Choroid plexus epithelial cell (primary cell): ENCODE measurements around the gene HPCAL4.

Experiments used
- DNase-seq: peaks from one replicate; pipeline ENCODE4 v3.0.0-alpha.2; 2010; ENCODE audit warnings: low read depth
- H3K4me3 ChIP-seq: 2 replicates; pipeline ENCODE4 v1.5.1; 2011; ENCODE audit warnings: low read depth, mild to moderate bottlenecking, control low read depth, low read length, moderate library complexity
- TF ChIP-seq, protein P1 (sequence below): conservative IDR thresholded peaks from 2 replicates; pipeline ENCODE4 v1.5.1; 2011; ENCODE audit warnings: low read depth, mild to moderate bottlenecking, control low read depth, inconsistent platforms, low read length, moderate library complexity

The HPCAL4 gene

DNA sequence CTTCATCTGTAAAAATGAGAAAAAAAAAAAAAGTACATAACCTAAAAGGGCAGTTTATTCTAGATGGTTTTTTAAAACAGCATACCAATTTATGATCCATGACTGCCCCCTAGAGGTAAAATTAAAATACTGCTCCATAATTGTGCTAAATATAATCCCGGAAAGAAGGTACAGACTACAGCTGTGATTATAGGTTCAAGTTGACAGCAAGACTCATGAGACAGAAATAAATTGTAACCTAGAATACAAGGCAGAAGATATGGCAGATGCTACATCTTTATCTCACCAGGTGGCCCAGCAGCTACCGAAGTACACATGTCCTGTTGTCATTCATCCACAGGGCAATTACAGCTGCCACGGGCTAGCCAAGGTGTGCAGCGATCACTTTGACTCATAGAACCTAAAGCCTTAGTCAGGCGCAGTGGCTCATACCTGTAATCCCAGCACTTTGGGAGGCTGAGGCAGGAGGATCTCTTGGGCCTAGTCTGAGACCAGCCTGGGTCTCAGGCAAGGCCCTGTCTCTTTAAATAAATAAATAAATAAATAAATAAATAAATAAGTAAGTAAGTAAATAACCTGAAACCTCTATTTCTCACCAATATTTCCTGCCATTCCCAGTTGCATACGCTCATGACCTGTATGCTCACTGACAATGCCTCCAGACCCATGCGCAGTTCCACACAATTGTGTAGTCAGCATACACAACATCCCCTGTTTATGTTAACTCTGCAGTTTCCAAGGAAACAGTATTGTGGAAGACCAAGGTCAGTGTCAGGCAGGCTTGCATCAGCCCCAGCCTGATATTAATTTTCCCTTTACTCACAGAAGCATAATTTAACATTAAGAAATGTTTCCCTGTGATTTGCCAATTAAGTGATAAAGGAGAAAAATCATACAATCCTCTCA is 29.1 kb upstream of the HPCAL4 start:
- DNase-seq, result peak; percentile 82
- no peak overlapping the region for H3K4me3 ChIP-seq
- TF ChIP-seq, protein P1, sequence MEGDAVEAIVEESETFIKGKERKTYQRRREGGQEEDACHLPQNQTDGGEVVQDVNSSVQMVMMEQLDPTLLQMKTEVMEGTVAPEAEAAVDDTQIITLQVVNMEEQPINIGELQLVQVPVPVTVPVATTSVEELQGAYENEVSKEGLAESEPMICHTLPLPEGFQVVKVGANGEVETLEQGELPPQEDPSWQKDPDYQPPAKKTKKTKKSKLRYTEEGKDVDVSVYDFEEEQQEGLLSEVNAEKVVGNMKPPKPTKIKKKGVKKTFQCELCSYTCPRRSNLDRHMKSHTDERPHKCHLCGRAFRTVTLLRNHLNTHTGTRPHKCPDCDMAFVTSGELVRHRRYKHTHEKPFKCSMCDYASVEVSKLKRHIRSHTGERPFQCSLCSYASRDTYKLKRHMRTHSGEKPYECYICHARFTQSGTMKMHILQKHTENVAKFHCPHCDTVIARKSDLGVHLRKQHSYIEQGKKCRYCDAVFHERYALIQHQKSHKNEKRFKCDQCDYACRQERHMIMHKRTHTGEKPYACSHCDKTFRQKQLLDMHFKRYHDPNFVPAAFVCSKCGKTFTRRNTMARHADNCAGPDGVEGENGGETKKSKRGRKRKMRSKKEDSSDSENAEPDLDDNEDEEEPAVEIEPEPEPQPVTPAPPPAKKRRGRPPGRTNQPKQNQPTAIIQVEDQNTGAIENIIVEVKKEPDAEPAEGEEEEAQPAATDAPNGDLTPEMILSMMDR, result peak; percentile 53

GRCh38 chr1:39717809-39718208 is 26.6 kb upstream of the HPCAL4 start:
- TF ChIP-seq, protein P1, result peak; percentile 17
- no peak overlapping the region for H3K4me3 ChIP-seq
- no peak for DNase-seq

DNA sequence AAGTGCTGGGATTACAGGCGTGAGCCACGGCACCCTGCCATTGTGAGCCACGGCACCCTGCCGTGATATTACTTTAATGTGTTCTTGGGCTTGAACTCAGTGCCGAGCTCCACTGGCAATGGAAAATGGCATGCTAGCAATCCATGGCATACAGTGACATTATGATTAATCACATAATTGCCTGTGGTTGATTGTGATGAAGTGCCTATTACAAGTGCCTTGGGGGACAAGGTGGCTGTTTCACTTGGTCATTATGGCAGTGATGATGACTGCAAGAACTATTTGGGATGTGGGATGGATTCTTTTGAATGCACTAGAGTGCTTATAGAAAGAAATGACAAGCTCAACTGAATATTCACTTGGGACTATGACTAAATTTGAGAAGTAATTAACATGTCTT is 22.3 kb upstream of the HPCAL4 start:
- no peak for DNase-seq
- no peak overlapping the region for H3K4me3 ChIP-seq
- TF ChIP-seq, protein P1, result no peak

- no peak overlapping the region for H3K4me3 ChIP-seq
- TF ChIP-seq, protein P1, result no peak
- no peak for DNase-seq
These were observed 20.7 kb upstream of the HPCAL4 start for GRCh38 chr1:39711966-39712340.

GRCh38 chr1:39711104-39711965 is 20.1 kb upstream of the HPCAL4 start:
- no peak overlapping the region for H3K4me3 ChIP-seq
- DNase-seq, result peak; percentile 60
- TF ChIP-seq, protein P1, result peak; percentile 27

- H3K4me3 ChIP-seq, result no peak overlapping the region
- TF ChIP-seq, protein P1, result no peak
- DNase-seq, result no peak
These were observed 16.3 kb upstream of the HPCAL4 start for GRCh38 chr1:39707506-39707905.
